ENCODE results near the gene M6PR.

M6PR gene

DNA sequence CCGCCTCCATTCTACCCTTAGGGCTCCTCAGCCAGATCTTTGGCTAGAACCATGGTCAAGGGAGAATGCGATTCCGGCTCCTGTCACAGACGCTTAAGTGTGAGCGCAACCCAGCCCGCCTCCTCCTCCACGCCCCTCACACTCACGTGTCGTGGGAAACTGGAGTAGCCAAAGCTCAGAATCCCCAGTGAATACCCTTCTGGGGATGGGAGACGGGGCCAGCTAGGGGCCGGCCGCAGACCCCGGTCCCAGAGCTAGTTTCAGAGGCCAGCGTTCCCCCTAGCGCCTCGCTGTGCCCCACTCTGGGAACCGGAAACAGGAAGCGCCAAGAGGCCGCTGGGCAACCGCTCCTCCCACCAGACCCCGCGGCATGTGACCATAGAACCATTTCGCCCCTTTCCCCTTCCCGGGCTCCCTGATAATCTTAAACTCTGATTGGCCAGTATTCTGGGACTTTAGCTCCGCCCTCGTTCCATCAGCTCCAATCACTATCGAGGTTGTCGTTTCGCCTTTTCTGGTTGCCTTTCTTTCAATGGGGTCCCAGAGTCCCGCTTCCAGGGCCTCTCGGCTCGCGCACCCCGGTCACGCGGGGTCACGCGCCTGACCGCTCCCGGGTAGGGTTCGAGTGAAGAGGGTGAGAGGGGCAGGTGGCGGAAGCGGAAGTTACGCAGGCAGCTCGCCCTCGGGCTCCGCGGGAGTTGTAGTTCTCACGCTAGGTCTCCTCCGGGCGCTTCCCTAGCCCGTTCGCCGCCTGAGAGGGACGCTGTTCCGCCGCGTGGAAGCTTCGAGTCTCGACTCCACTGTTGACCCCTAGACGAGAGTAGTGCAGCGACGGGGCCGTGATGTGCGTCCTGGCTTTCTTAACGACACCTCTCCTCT is at the start of gene M6PR:
M6PR (minus strand) TSS at position 304 of the 879 bp plus-strand sequence. CDS start 3,241 bp downstream, outside the sequence.
- DNase-seq (ENCODE audit: low read depth in 2 of 2), result peak; percentile 77 to 81

GRCh38 chr12:8996682-8997405 is 47.4 kb upstream of the M6PR start:
- DNase-seq (ENCODE audit: low read depth in 2 of 2), result no peak

DNA sequence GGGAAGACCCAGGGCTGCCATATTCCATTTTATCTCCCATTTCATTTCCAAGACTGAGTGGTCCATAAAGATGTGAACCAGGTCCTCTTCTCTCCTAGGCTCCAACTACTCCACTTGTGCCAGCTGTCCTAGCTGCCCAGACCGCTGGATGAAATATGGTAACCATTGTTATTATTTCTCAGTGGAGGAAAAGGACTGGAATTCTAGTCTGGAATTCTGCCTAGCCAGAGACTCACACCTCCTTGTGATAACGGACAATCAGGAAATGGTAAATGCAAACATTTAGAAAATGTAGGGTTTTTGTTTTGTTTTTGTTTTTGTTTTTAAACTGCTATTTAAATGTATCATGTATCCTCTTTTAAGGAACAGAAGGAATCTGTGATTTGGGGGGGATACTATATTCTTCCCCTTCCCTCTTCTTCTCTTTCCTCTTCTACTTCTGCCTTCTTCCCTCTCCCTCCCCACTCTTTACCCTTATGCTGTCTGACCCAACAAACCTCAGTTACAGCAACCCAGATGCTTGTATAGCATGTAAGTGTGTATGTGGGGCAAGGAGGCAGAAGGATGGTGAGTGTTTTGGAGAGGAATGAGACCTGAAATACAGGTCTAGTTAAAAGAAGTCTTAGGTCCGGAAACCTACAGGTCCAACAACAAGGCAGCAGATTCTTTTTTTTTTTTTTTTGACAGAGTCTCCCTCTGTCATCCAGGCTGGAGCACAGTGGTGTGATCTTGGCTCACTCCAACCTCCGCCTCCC is 45.8 kb upstream of the M6PR start:
- DNase-seq (ENCODE audit: low read depth in 2 of 2), result no peak

DNA sequence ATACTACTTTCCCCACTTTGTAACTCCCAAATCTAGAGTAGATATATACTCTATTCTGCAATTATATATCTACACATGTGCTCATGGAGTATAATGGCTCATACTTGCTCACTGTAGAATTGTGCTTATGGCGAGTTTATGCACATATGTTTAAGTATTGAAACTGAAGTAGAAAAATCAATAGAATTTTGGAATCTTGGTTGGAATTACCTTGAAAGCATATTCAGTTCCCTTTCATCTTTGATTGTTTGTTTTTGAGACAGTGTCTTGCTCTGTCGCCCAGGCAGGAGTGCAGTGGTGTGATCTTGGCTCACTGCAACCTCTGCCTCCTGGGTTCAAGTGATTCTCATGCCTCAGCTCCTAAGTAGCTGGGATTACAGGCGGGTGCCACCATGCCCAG is 44.4 kb upstream of the M6PR start:
- DNase-seq (ENCODE audit: low read depth in 2 of 2), result no peak

- DNase-seq (ENCODE audit: low read depth in 2 of 2), result no peak
Measured at GRCh38 chr12:8991371-8992345, 42.2 kb upstream of the M6PR start.

- no peak for DNase-seq (ENCODE audit: low read depth in 2 of 2)
Measured at GRCh38 chr12:8989413-8989812, 40.0 kb upstream of the M6PR start, which contains the start of gene KLRG1. TSS of gene KLRG1 (plus strand) at chr12:8989546. CDS start at chr12:8989636, 90 bp downstream.

GRCh38 chr12:8987685-8988084 is 38.2 kb upstream of the M6PR start:
- DNase-seq (ENCODE audit: low read depth in 2 of 2), result no peak

DNA sequence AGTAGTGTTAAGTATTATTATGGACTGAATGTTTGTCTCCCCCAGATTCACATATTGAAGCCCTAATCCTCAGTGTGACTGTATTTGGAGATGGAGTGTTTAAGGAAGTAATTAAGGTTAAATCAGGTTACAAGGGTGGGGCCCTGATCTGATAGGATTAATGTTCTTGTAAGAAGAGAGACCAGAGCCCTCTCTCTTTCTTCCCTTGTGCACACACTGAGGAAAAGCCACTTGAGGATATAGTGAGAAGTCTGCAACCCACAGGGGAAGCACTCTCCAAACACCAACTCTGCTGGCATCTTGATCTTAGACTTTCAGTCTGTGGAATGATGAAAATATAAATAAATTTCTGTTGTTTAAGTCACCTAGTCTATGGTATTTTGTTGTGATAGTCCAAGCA is 37.7 kb upstream of the M6PR start:
- DNase-seq (ENCODE audit: low read depth in 2 of 2), result no peak

- no peak for DNase-seq (ENCODE audit: low read depth in 2 of 2)
Measured at GRCh38 chr12:8985213-8985754, 35.8 kb upstream of the M6PR start.

- DNase-seq (ENCODE audit: low read depth in 2 of 2), result no peak
Measured at GRCh38 chr12:8980137-8980536, 30.7 kb upstream of the M6PR start.

DNA sequence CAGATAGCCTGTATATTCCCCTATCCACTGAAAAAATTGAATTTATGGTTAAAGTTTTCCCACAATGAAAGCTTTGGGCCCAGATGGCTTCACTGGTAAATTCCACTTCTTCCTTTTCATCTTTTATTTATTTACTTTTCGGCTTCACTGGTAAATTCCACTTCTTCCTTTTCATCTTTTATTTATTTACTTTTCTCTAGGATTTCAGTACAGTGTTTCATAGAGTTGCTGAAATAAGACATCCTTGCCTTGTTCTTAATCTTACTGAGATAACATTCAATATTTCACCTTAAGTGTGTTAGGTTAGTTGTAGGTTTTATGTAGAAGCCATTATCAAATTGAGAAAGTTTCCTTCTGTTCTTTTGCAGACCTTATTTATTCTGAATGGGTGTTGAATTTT is 21.0 kb upstream of the M6PR start:
- no peak for DNase-seq (ENCODE audit: low read depth in 2 of 2)

DNA sequence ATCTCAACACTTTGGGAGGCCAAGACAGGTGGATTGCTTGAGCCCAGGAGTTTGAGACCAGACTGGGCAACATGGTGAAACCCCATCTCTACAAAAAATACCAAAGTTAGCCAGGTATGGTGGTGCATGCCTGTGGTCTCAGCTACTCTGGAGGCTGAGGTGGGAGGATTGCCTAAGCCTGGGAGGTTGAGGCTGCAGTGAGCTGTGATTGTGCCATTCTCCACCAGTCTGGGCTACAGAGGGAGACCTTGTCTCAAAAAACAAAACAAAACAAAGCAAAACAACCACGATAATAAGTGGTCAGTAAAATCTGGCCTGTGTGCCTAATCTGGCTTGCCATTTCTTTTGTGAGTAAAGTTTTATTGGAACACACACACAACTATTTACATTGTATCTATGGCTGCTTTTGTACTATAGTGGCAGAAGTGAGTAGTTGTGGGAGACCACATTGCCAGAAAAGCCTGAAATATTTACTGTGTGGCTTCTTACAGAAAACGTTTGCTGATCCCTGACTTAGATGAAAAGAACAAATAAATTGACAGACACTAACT is 20.5 kb upstream of the M6PR start:
- DNase-seq (ENCODE audit: low read depth in 2 of 2), result no peak

DNA sequence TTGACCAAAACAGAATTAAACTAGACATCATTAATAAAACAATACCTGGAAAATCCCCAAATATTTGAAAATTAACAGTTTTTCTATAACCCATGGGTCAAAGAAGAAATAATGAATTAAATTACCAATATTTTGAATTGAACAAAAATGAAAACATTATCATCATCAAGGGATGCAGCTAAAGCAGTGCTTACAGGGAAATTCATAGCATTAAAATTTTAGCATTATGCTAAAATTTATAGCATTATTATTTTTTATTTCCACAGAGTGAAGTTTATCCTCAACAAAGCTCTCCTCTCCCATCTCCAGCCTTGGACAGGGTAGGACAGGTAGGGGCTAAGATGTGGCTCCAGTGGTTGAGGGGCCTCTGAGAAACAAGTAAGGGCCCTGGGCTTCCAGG is 19.3 kb upstream of the M6PR start:
- DNase-seq (ENCODE audit: low read depth in 2 of 2), result no peak

GRCh38 chr12:8960176-8960575 is 10.7 kb upstream of the M6PR start:
- no peak for DNase-seq (ENCODE audit: low read depth in 2 of 2)

DNA sequence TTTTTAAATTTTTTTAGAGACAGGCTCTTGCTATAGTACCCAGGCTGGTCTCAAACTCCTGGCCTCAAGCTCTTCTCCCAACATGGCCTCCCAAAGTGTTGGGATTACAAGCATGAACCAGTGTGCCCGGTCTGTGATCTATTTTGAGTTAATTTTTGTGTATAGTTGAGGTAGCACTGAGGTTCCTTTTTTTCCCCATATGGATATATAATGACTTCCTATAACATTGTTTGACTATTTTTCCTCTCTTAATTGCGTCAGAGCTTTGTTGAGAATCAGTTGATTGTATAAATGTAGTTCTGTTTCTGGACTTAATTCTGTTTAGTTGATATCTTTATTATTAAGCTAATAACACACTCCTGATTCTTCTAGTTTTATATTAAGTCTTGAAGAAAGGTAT is 8.6 kb upstream of the M6PR start:
- DNase-seq (ENCODE audit: low read depth in 2 of 2), result no peak

GRCh38 chr12:8957561-8957960 is 8.1 kb upstream of the M6PR start:
- DNase-seq (ENCODE audit: low read depth in 2 of 2), result no peak

- DNase-seq (ENCODE audit: low read depth in 2 of 2), result no peak
Measured at GRCh38 chr12:8956772-8957171, 7.3 kb upstream of the M6PR start.

GRCh38 chr12:8956073-8956472 is 6.6 kb upstream of the M6PR start:
- no peak for DNase-seq (ENCODE audit: low read depth in 2 of 2)

- DNase-seq (ENCODE audit: low read depth in 2 of 2), result no peak
Measured at GRCh38 chr12:8953773-8954402, 4.4 kb upstream of the M6PR start.

- no peak for DNase-seq (ENCODE audit: low read depth in 2 of 2)
Measured at GRCh38 chr12:8951744-8952143, 2.3 kb upstream of the M6PR start.
